ENCODE measurements around the gene ALG10. TPM values are rescaled to one million over a fixed set of nuclear protein-coding genes. Genes with fewer than 3 reads are reported as not detected.
"Not testable (repeated sequence)": the region's sequence is repeated elsewhere in the genome, so short reads cannot be mapped to it uniquely, and the experiment has no call there.

The ALG10 gene
- total RNA-seq, 1 donor from 2014 or later: 12.4 TPM

- DNase-seq (ENCODE audit: extremely low spot score, unreplicated experiment): no peak
- H3K36me3 Mint-ChIP-seq: no peaks in the 10 kb centered on the region
- H3K4me3 Mint-ChIP-seq: no peak overlapping the region
- no peaks in the 10 kb centered on the region for H3K4me1 Mint-ChIP-seq (ENCODE audit: unreplicated experiment)
- H3K9me3 Mint-ChIP-seq: no peaks in the 10 kb centered on the region
- H3K27ac Mint-ChIP-seq: no peak overlapping the region
- TF ChIP-seq CTCF (conservative IDR thresholded peaks at IDR 0.05): no peak
- peaks cover 19% of the 10 kb centered on the region for H3K27me3 Mint-ChIP-seq
Measured at GRCh38 chr12:33994857-33995808, 27.2 kb upstream of the ALG10 start.

- H3K4me1 Mint-ChIP-seq (ENCODE audit: unreplicated experiment); H3K9me3 Mint-ChIP-seq; H3K36me3 Mint-ChIP-seq; DNase-seq (ENCODE audit: extremely low spot score, unreplicated experiment); H3K27ac Mint-ChIP-seq; H3K4me3 Mint-ChIP-seq: not testable (repeated sequence)
- peaks cover 17% of the 10 kb centered on the region for H3K27me3 Mint-ChIP-seq
Measured at GRCh38 chr12:34008835-34009234, 13.5 kb upstream of the ALG10 start.

GRCh38 chr12:34016361-34016760, 5.9 kb upstream of the ALG10 start:
- Mint-ChIP-seq H3K9me3 (no peaks in the 10 kb centered on the region), H3K4me3 (no peak overlapping the region), H3K27me3 (peaks cover 3% of the 10 kb centered on the region), H3K4me1 (ENCODE audit: unreplicated experiment) (no peaks in the 10 kb centered on the region), H3K36me3 (no peaks in the 10 kb centered on the region), H3K27ac (no peak overlapping the region)
- TF ChIP-seq CTCF (conservative IDR thresholded peaks at IDR 0.05): no peak
- no peak for DNase-seq (ENCODE audit: extremely low spot score, unreplicated experiment)

- Mint-ChIP-seq H3K27me3 (peaks cover 3% of the 10 kb centered on the region), H3K9me3 (no peaks in the 10 kb centered on the region), H3K27ac (peak overlapping the region; percentile 0), H3K4me1 (ENCODE audit: unreplicated experiment) (no peaks in the 10 kb centered on the region), H3K36me3 (peaks cover 8% of the 10 kb centered on the region), H3K4me3 (peak overlapping the region; percentile 16)
- DNase-seq (ENCODE audit: extremely low spot score, unreplicated experiment): no peak
- no peak for TF ChIP-seq CTCF (conservative IDR thresholded peaks at IDR 0.05)
Measured at GRCh38 chr12:34021071-34021470, 1.2 kb upstream of the ALG10 start.

- H3K4me3 Mint-ChIP-seq; DNase-seq (ENCODE audit: extremely low spot score, unreplicated experiment); H3K9me3 Mint-ChIP-seq; H3K27ac Mint-ChIP-seq; H3K4me1 Mint-ChIP-seq (ENCODE audit: unreplicated experiment); H3K27me3 Mint-ChIP-seq: not testable (repeated sequence)
- peaks cover 11% of the 10 kb centered on the region for H3K36me3 Mint-ChIP-seq
Measured at GRCh38 chr12:34027661-34028060, 5.4 kb downstream of the ALG10 start.

- no peak for TF ChIP-seq CTCF (conservative IDR thresholded peaks at IDR 0.05)
- no peak for DNase-seq (ENCODE audit: extremely low spot score, unreplicated experiment)
- no peak overlapping the region for H3K27ac Mint-ChIP-seq
- H3K4me3 Mint-ChIP-seq: no peak overlapping the region
- H3K36me3 Mint-ChIP-seq: peaks cover 3% of the 10 kb centered on the region
- no peaks in the 10 kb centered on the region for H3K9me3 Mint-ChIP-seq
- H3K27me3 Mint-ChIP-seq: no peaks in the 10 kb centered on the region
- H3K4me1 Mint-ChIP-seq (ENCODE audit: unreplicated experiment): no peaks in the 10 kb centered on the region
Measured at GRCh38 chr12:34030591-34030990, 8.3 kb downstream of the ALG10 start.

Data from type B pancreatic cell (in vitro differentiated cells).